ENCODE measurements around the gene C7orf33.

- TF ChIP-seq EZH2phosphoT487 (IDR thresholded peaks at IDR 0.05; ENCODE audit: insufficient read depth, low read depth) (no peak), EZH2 (IDR thresholded peaks at IDR 0.05; ENCODE audit: insufficient read depth, poor library complexity, severe bottlenecking) (no peak)
Observed at GRCh38 chr7:148590471-148590870, at the start of gene C7orf33.

All from GM23248 (cell line).